DOHH2 (cell line): ENCODE measurements around the gene FAIM2.

Experiments
- H3F3A ChIP-seq: fragments of 200-600 bp; sonication (generic), shearing (Covaris generic); 2 replicates; pipeline ENCODE4 v1.6.0; 2016; ENCODE audit warnings: antibody characterized with exemption, mild to moderate bottlenecking; ENCODE audit not compliant: control insufficient read depth, insufficient read depth
- H3K27ac ChIP-seq: fragments of 200-600 bp; sonication (generic); 2 replicates; pipeline ENCODE4 v1.5.1; 2014; ENCODE audit warnings: low read depth, mild to moderate bottlenecking, low read length, moderate library complexity
- H3K27me3 ChIP-seq: fragments of 200-600 bp; sonication (generic); 2 replicates; pipeline ENCODE4 v1.6.1; 2014; ENCODE audit warnings: mild to moderate bottlenecking, low read length, mixed read lengths; ENCODE audit not compliant: control insufficient read depth
- H3K36me3 ChIP-seq: fragments of 200-600 bp; sonication (generic); 2 replicates; pipeline ENCODE4 v1.6.1; 2014; ENCODE audit warnings: mild to moderate bottlenecking, low read length, moderate library complexity, mixed read lengths; ENCODE audit not compliant: control insufficient read depth
- H3K4me1 ChIP-seq: fragments of 200-600 bp; sonication (generic); 2 replicates; pipeline ENCODE4 v1.6.1; 2014; ENCODE audit warnings: mild to moderate bottlenecking, low read length, mixed read lengths; ENCODE audit not compliant: control insufficient read depth
- H3K4me2 ChIP-seq: fragments of 200-600 bp; sonication (generic); 2 replicates; pipeline ENCODE4 v1.6.0; 2014; ENCODE audit warnings: mild to moderate bottlenecking, low read length, moderate library complexity
- H3K4me3 ChIP-seq: fragments of 200-600 bp; sonication (generic); 2 replicates; pipeline ENCODE4 v1.5.1; 2014; ENCODE audit warnings: mild to moderate bottlenecking, low read length, mixed read lengths
- H3K79me2 ChIP-seq: fragments of 200-600 bp; sonication (generic); 2 replicates; pipeline ENCODE4 v1.6.1; 2014; ENCODE audit warnings: mild to moderate bottlenecking, low read length, mixed read lengths; ENCODE audit not compliant: control insufficient read depth
- H3K9me2 ChIP-seq: fragments of 200-600 bp; sonication (generic); replicated peaks from 2 replicates; pipeline ENCODE4 v1.6.1; 2014; ENCODE audit warnings: mild to moderate bottlenecking, low read length, mixed read lengths; ENCODE audit not compliant: control insufficient read depth
- H3K9me3 ChIP-seq: fragments of 200-600 bp; sonication (generic); 2 replicates; pipeline ENCODE4 v1.6.1; 2014; ENCODE audit warnings: antibody characterized with exemption, low read length, mixed read lengths; ENCODE audit not compliant: control insufficient read depth, insufficient read depth
- H4K20me1 ChIP-seq: fragments of 200-600 bp; sonication (generic); 2 replicates; pipeline ENCODE4 v1.6.0; 2014; ENCODE audit warnings: low read depth, mild to moderate bottlenecking, antibody characterized with exemption, low read length, moderate library complexity; ENCODE audit not compliant: control insufficient read depth, insufficient read depth
- CTCF ChIP-seq: fragments of 200-600 bp; sonication (generic); IDR thresholded peaks from one replicate; pipeline ENCODE4 v1.5.1; 2014; ENCODE audit warnings: antibody characterized with exemption, mild to moderate bottlenecking, low read depth, low read length; ENCODE audit not compliant: poor library complexity, severe bottlenecking
- EZH2phosphoT487 ChIP-seq: fragments of 200-600 bp; sonication (generic); IDR thresholded peaks from 2 replicates; pipeline ENCODE4 v1.6.1; 2017; ENCODE audit warnings: borderline replicate concordance, mild to moderate bottlenecking, antibody characterized with exemption, low read length, moderate library complexity, mixed read lengths

Gene FAIM2

DNA sequence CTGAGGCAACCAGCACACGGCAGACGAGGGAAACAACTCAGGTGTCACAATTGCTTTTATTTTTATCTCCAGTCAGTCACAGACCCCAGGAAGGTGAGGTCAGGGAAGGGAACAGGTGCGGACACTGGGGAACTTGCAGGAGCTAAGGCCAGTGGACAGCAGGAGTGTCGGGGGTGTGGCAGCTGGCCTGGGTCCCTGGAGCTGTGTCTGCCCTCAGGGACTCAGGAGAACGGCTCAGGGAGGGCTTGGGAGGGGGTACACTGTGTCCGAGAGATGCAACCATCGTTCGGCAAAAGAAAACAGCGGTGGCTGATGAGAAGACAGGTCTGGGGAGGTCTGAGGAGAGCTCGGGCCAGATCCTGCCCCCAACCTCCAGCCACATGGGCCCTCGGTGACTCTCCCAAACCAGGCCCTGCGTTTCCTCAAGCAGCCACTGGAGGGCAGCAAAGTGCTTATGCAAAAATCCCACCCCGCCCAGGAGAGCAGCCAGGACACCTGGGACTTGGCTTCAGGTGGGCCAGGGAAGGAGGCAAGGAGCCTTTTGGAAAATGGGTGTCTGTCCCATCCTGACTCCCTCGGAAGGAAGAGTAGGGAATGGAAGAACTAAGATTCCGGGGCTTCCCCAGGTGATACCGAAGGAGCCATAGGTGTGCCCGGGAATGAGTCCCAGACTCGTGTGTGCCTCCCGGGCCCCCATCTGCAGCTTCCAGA is 36.7 kb downstream of the FAIM2 start:
- H3K27ac ChIP-seq, result no peak overlapping the region
- no peak overlapping the region for H3K4me2 ChIP-seq
- H3K79me2 ChIP-seq, result no peaks in the 10 kb centered on the region
- no peaks in the 10 kb centered on the region for H3K9me3 ChIP-seq
- H3K36me3 ChIP-seq, result no peaks in the 10 kb centered on the region
- H3K4me3 ChIP-seq, result no peak overlapping the region
- H4K20me1 ChIP-seq, result no peaks in the 10 kb centered on the region
- TF ChIP-seq CTCF, result peak; percentile 95
- no peak for TF ChIP-seq EZH2phosphoT487
- H3K4me1 ChIP-seq, result no peaks in the 10 kb centered on the region
- H3K9me2 ChIP-seq, result no peaks in the 10 kb centered on the region
- peaks cover 7% of the 10 kb centered on the region; the same call in 1 of the 2 replicates for H3K27me3 ChIP-seq
- H3F3A ChIP-seq, result no peaks in the 10 kb centered on the region

DNA sequence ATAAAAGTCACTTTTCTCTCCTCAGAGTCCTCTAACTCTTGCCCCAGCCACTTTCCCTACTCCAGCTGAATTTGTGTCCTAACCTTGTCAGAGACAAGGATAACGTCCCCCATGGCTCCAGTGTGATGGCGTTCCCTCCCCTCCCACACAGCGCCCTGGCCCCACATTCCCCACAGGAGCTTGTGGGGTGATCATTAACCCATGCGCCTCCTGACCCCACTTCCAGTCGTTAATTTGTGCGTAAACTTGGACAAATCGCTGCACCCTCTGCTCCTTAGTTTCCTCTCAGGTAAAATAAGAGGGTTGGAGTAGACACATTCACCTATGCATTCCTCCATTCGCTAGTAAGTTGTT is 37.9 kb downstream of the FAIM2 start:
- H3K4me1 ChIP-seq, result no peaks in the 10 kb centered on the region
- no peaks in the 10 kb centered on the region for H3K36me3 ChIP-seq
- H3K4me2 ChIP-seq, result no peak overlapping the region
- no peaks in the 10 kb centered on the region for H3F3A ChIP-seq
- H3K9me2 ChIP-seq, result no peaks in the 10 kb centered on the region
- no peaks in the 10 kb centered on the region for H3K79me2 ChIP-seq
- no peak overlapping the region for H3K27ac ChIP-seq
- TF ChIP-seq EZH2phosphoT487 (no peak), CTCF (no peak)
- no peaks in the 10 kb centered on the region for H3K9me3 ChIP-seq
- H3K4me3 ChIP-seq, result no peak overlapping the region
- peaks cover 7% of the 10 kb centered on the region; the same call in 1 of the 2 replicates for H3K27me3 ChIP-seq
- no peaks in the 10 kb centered on the region for H4K20me1 ChIP-seq

GRCh38 chr12:49865109-49865781 is 38.5 kb downstream of the FAIM2 start:
- Histone ChIP-seq H4K20me1 (no peaks in the 10 kb centered on the region), H3K79me2 (no peaks in the 10 kb centered on the region), H3K9me2 (no peaks in the 10 kb centered on the region), H3K9me3 (no peaks in the 10 kb centered on the region), H3F3A (no peaks in the 10 kb centered on the region), H3K27me3 (peaks cover 7% of the 10 kb centered on the region; the same call in 1 of the 2 replicates), H3K4me2 (no peak overlapping the region), H3K4me1 (no peaks in the 10 kb centered on the region), H3K4me3 (no peak overlapping the region), H3K27ac (no peak overlapping the region), H3K36me3 (no peaks in the 10 kb centered on the region)
- no peak for TF ChIP-seq EZH2phosphoT487
- TF ChIP-seq CTCF, result no peak
